IPS-20b (cell line): Measurements from ENCODE around the gene PAN3.

Experiments used
- H3K27ac ChIP-seq: one replicate; pipeline ENCODE4 v1.5.1; 2013; ENCODE audit warnings: low read length
- H3K27me3 ChIP-seq: 2 replicates; pipeline ENCODE4 v1.6.1; 2013; ENCODE audit warnings: mild to moderate bottlenecking, low read length, inconsistent platforms; ENCODE audit not compliant: insufficient read depth
- H3K36me3 ChIP-seq: 2 replicates; pipeline ENCODE4 v1.6.1; 2013; ENCODE audit warnings: low read depth, mild to moderate bottlenecking, inconsistent platforms, low read length, moderate library complexity; ENCODE audit not compliant: insufficient read depth
- H3K4me1 ChIP-seq: 2 replicates; pipeline ENCODE4 v1.6.1; 2013; ENCODE audit warnings: mild to moderate bottlenecking, control low read depth, inconsistent platforms, low read length, moderate library complexity; ENCODE audit not compliant: insufficient read depth
- H3K4me3 ChIP-seq: 2 replicates; pipeline ENCODE4 v1.5.1; 2013; ENCODE audit warnings: mild to moderate bottlenecking, low read length, inconsistent platforms
- H3K9ac ChIP-seq: 2 replicates; pipeline ENCODE4 v1.6.1; 2013; ENCODE audit warnings: low read depth, mild to moderate bottlenecking, inconsistent platforms, low read length, moderate library complexity
- H3K9me3 ChIP-seq: 2 replicates; pipeline ENCODE4 v1.6.1; 2013; ENCODE audit warnings: mild to moderate bottlenecking, low read depth, low read length, inconsistent platforms; ENCODE audit not compliant: insufficient read depth

PAN3 gene

GRCh38 chr13:28173793-28174192 lies 35.4 kb downstream of the PAN3 start:
- Histone ChIP-seq H3K4me1 (no peaks in the 10 kb centered on the region; the same call in 1 of the 2 replicates), H3K9ac (no peak overlapping the region), H3K9me3 (no peaks in the 10 kb centered on the region), H3K27ac (no peak overlapping the region), H3K36me3 (peaks cover 44% of the 10 kb centered on the region), H3K4me3 (no peak overlapping the region), H3K27me3 (no peaks in the 10 kb centered on the region)

- Histone ChIP-seq H3K27ac (no peak overlapping the region), H3K27me3 (no peaks in the 10 kb centered on the region), H3K36me3 (peaks cover 51% of the 10 kb centered on the region), H3K9ac (no peak overlapping the region), H3K9me3 (no peaks in the 10 kb centered on the region), H3K4me1 (no peaks in the 10 kb centered on the region; the same call in 1 of the 2 replicates), H3K4me3 (no peak overlapping the region)
These were observed 39.0 kb downstream of the PAN3 start for GRCh38 chr13:28177327-28177726.

GRCh38 chr13:28177877-28178276 lies 39.5 kb downstream of the PAN3 start:
- Histone ChIP-seq H3K4me3 (no peak overlapping the region), H3K27ac (no peak overlapping the region), H3K4me1 (no peaks in the 10 kb centered on the region; the same call in 1 of the 2 replicates), H3K36me3 (peaks cover 51% of the 10 kb centered on the region), H3K9ac (no peak overlapping the region), H3K9me3 (no peaks in the 10 kb centered on the region), H3K27me3 (no peaks in the 10 kb centered on the region)

GRCh38 chr13:28179974-28180373 lies 41.6 kb downstream of the PAN3 start:
- Histone ChIP-seq H3K9ac (no peak overlapping the region), H3K36me3 (peaks cover 40% of the 10 kb centered on the region)

GRCh38 chr13:28181413-28181812 lies 43.1 kb downstream of the PAN3 start:
- H3K4me3 ChIP-seq = no peak overlapping the region
- H3K27me3 ChIP-seq = no peaks in the 10 kb centered on the region
- no peaks in the 10 kb centered on the region for H3K9me3 ChIP-seq
- H3K9ac ChIP-seq = no peak overlapping the region
- peaks cover 27% of the 10 kb centered on the region for H3K36me3 ChIP-seq
- no peaks in the 10 kb centered on the region for H3K4me1 ChIP-seq
- H3K27ac ChIP-seq = no peak overlapping the region

More at GRCh38 chr13:28179974-28180373, 41.6 kb downstream of the PAN3 start:
- Histone ChIP-seq H3K27ac (no peak overlapping the region), H3K27me3 (no peaks in the 10 kb centered on the region), H3K4me1 (no peaks in the 10 kb centered on the region), H3K4me3 (no peak overlapping the region), H3K9me3 (no peaks in the 10 kb centered on the region)

GRCh38 chr13:28185256-28185655 lies 46.9 kb downstream of the PAN3 start:
- Histone ChIP-seq H3K4me3 (no peak overlapping the region), H3K9ac (no peak overlapping the region), H3K4me1 (no peaks in the 10 kb centered on the region), H3K27me3 (no peaks in the 10 kb centered on the region), H3K27ac (no peak overlapping the region), H3K36me3 (peaks cover 4% of the 10 kb centered on the region; the same call in 1 of the 2 replicates), H3K9me3 (no peaks in the 10 kb centered on the region)

GRCh38 chr13:28199089-28199488 lies 60.7 kb downstream of the PAN3 start:
- H3K27ac ChIP-seq = no peak overlapping the region
- H3K27me3 ChIP-seq = no peaks in the 10 kb centered on the region
- H3K36me3 ChIP-seq = peaks cover 13% of the 10 kb centered on the region
- no peaks in the 10 kb centered on the region for H3K9me3 ChIP-seq
- no peak overlapping the region for H3K4me3 ChIP-seq
- H3K4me1 ChIP-seq = no peaks in the 10 kb centered on the region
- no peak overlapping the region for H3K9ac ChIP-seq

GRCh38 chr13:28204043-28204442 lies 65.7 kb downstream of the PAN3 start:
- no peak overlapping the region for H3K27ac ChIP-seq
- H3K9ac ChIP-seq = no peak overlapping the region
- no peaks in the 10 kb centered on the region for H3K27me3 ChIP-seq
- peaks cover 12% of the 10 kb centered on the region for H3K36me3 ChIP-seq
- no peak overlapping the region for H3K4me3 ChIP-seq
- H3K9me3 ChIP-seq = no peaks in the 10 kb centered on the region
- no peaks in the 10 kb centered on the region for H3K4me1 ChIP-seq

GRCh38 chr13:28204690-28205443 lies 66.5 kb downstream of the PAN3 start:
- Histone ChIP-seq H3K4me3 (no peak overlapping the region), H3K36me3 (peaks cover 12% of the 10 kb centered on the region), H3K27me3 (no peaks in the 10 kb centered on the region), H3K27ac (no peak overlapping the region), H3K9ac (no peak overlapping the region), H3K9me3 (no peaks in the 10 kb centered on the region), H3K4me1 (no peaks in the 10 kb centered on the region)

- H3K9me3 ChIP-seq = no peaks in the 10 kb centered on the region
- H3K4me1 ChIP-seq = no peaks in the 10 kb centered on the region
- no peak overlapping the region for H3K9ac ChIP-seq
- peaks cover 24% of the 10 kb centered on the region for H3K36me3 ChIP-seq
- no peak overlapping the region for H3K4me3 ChIP-seq
- no peak overlapping the region for H3K27ac ChIP-seq
- no peaks in the 10 kb centered on the region for H3K27me3 ChIP-seq
These were observed 80.3 kb downstream of the PAN3 start for GRCh38 chr13:28218679-28219078.

GRCh38 chr13:28219408-28220099 lies 81.2 kb downstream of the PAN3 start:
- Histone ChIP-seq H3K9me3 (no peaks in the 10 kb centered on the region), H3K27me3 (no peaks in the 10 kb centered on the region), H3K9ac (no peak overlapping the region), H3K4me1 (no peaks in the 10 kb centered on the region), H3K36me3 (peaks cover 21% of the 10 kb centered on the region), H3K27ac (no peak overlapping the region), H3K4me3 (no peak overlapping the region)

GRCh38 chr13:28220166-28220565 lies 81.8 kb downstream of the PAN3 start:
- Histone ChIP-seq H3K9ac (no peak overlapping the region), H3K4me1 (no peaks in the 10 kb centered on the region), H3K27ac (no peak overlapping the region), H3K9me3 (no peaks in the 10 kb centered on the region), H3K4me3 (no peak overlapping the region), H3K27me3 (no peaks in the 10 kb centered on the region), H3K36me3 (peaks cover 20% of the 10 kb centered on the region)
